ENCODE measurements around the gene LIN28A.
"Not testable (repeated sequence)": the region's sequence is repeated elsewhere in the genome, so short reads cannot be mapped to it uniquely, and the experiment has no call there.

LIN28A gene

GRCh38 chr1:26410706-26411623, at the start of gene LIN28A:
Gene LIN28A (plus strand): TSS chr1:26410817. CDS start chr1:26410892, 75 bp downstream.
- in situ Hi-C loops (cut with MboI; ENCODE audit: low sequenced_read_pairs): no loop called here

GRCh38 chr1:26361605-26362122, 49.0 kb upstream of the LIN28A start:
- in situ Hi-C loops (cut with MboI; ENCODE audit: low sequenced_read_pairs): no loop called here

GRCh38 chr1:26362331-26362730, 48.3 kb upstream of the LIN28A start:
- in situ Hi-C loops (cut with MboI; ENCODE audit: low sequenced_read_pairs): no loop called here

DNA sequence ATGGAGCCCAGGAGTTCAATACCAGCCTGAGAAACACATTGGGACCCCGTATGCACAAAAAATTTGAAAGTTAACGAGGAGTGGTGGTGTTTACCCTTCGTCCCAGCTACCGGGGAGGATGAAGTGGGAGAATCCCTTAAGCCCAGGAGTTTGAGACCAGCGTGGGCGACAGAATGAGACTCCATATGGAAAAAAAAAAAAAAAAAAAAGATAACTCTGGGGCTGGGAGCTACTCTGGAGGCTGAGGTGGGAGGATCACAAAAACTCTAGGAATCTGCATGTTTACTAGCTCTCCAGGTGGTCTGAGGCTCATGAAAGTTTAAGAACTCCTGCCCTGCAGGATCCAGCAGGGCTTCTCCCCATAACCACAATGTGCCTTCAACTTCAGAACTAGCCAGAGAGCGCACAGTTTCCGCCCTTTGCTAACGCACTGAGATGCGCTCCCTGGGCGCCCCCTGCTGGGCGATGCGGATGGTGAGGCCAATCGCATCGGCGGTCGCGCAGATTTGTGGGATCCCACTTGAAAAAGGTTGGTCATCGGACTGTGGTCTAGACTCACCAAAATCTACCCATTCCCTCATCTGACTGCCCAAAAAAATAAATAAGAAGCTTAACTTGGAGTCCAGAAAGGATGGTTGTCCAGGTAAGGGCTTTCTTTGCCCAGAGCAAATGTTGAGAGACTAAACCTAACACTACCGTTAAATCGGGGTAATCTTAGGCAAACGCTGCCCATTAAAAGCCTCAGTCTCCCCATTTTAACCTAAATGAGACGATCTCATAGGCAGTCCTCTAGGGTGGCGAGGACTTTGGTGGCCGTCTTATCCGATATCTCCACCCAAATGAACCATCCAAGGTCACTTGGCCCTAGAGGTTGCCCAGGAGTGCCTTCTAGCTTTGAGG, 46.8 kb upstream of the LIN28A start:
- in situ Hi-C loops (cut with MboI; ENCODE audit: low sequenced_read_pairs): no loop called here

DNA sequence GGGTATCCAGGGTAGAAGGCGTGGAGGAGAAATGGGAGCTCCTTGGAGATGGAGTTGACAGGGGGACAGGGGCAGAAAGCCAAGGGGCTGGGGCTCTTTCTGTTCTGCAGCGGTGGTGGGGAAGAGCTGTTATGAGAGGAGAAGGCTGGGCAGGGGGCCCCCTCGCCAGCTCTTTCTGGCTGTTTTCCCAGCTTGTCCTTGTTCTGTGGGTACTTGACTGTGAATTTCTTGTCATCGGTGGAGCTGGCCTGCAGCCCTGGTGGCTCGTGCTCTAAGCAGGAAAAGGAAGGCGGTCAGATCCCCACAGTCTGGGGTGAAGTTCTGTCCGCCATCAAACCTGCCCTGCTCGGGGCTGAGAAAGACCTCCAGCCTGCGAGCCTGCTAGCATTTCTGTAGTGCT, 45.7 kb upstream of the LIN28A start:
- in situ Hi-C loops (cut with MboI; ENCODE audit: low sequenced_read_pairs): no loop called here

- in situ Hi-C loops (cut with MboI; ENCODE audit: low sequenced_read_pairs): no loop called here
Observed at GRCh38 chr1:26367441-26367840, 43.2 kb upstream of the LIN28A start.

DNA sequence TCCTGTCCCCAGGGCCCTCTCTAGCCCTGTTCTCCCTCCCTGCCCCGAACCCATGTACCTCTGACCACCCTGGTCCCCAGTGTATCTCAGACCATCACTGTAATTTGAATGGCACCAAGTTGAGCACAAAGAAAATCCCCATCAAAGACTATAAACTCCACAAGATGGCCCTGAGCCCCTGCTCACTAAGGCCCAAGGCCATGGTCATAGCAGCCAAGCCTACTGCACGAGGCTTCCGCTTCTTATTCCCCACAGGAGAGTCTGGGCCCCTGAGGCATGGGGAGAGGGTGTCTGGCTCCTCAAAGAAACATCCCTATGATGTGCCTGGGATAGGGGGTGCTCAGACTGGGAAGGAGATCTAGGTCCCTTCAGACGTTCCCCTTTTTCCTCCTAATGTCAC, 42.6 kb upstream of the LIN28A start:
- in situ Hi-C loops (cut with MboI; ENCODE audit: low sequenced_read_pairs): no loop called here

- in situ Hi-C loops (cut with MboI; ENCODE audit: low sequenced_read_pairs): no loop called here
Observed at GRCh38 chr1:26368486-26368885, 42.1 kb upstream of the LIN28A start.

DNA sequence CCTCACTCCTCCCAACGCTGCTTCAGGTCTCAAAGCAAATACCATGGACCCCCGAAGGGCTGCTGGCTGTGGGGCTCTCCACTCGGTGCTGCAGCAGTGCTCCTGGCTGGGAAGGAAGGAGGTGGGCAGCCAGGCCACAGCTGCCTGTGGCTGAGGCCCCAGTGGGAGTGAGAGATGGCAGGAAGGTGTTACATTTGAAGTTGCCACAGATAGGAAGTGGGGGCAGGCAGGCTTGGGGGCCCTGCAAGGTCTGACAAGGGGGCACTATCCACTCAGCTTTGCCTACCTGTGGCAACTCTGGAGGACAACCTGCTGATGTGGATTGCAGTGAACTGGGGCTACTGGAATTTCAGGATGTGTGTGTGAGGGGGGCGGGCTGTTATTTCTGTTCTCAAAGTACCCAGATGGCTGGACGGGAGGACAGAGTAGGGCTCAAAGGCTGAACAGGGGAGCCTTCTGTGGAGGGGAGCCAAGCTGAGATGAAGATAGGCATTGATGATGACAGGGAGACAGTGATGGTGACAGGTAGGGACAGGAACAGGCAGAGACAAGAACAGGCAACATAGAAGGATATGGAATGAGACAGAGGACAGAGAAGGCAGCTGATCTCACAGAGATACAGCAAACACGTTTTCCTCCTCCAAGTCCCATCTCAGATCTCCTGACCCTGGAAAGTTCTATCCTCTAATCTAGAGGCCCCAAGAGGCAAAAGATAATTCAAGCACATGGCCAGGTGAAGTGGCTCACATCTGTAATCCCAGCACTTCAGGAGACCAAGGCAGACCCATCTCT, 39.8 kb upstream of the LIN28A start:
- in situ Hi-C loops (cut with MboI; ENCODE audit: low sequenced_read_pairs): no loop called here

DNA sequence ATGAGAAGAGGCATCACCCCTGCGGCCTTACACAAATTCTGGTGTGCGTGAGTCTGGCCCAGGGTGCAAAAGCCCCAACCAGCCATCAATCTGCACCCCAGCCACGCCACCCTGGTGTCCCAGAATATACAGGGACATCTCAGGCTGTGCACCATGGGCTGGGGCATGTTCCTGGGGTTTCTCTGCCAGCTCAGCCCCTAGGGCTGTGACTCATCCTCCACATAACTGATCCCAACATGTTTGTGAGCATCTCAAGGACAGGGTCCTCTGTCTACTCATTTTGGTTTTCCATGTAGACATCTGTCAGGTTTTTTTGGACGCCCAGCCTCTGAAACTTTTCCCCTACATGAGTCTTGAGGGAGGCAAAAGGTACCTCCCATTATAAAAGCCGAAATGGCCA, 38.6 kb upstream of the LIN28A start:
- in situ Hi-C loops (cut with MboI; ENCODE audit: low sequenced_read_pairs): no loop called here

DNA sequence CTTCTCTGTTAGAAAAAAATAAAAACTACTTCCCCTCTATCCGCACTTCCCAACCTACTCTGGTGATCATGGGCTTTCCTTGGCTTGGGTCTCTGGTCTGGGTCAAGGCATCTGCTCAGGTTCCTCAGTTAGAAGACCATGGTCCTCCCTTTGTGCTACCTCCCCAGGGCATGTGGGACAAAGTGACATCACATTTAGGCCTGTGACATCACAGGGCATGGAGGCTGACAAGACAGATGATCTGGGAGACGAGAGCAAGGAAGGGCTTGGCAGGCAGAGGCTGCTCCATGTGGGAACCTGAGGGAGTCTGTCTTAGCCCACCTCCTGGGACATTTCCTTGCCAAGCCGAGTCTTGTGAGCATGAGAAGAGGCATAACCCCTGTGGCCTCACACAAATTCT, 38.0 kb upstream of the LIN28A start, which contains the start of gene ZNF683:
Gene ZNF683 (minus strand): TSS at position 140 of the 400 bp plus-strand sequence. CDS start 4,179 bp downstream, outside the sequence.
- in situ Hi-C loops (cut with MboI; ENCODE audit: low sequenced_read_pairs): not testable (repeated sequence)

DNA sequence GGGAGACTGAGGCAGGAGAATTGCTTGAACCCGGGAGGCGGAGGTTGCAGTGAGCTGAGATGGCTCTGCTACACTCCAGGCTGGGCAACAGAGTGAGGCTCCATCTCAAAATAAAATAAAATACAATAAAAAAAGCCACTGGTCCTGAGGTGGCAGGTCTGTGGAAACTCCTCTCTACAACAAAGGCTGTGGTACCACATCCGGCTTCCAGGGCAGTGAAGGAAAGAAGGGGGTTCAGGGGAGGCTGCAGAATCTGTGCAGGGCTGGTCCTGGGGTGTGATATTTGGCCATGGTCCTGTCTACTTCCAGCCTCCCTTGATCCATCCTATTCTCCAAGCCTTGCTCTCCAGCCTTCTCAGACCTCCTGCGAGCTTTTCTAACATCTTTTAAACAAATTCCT, 37.3 kb upstream of the LIN28A start:
- in situ Hi-C loops (cut with MboI; ENCODE audit: low sequenced_read_pairs): no loop called here

DNA sequence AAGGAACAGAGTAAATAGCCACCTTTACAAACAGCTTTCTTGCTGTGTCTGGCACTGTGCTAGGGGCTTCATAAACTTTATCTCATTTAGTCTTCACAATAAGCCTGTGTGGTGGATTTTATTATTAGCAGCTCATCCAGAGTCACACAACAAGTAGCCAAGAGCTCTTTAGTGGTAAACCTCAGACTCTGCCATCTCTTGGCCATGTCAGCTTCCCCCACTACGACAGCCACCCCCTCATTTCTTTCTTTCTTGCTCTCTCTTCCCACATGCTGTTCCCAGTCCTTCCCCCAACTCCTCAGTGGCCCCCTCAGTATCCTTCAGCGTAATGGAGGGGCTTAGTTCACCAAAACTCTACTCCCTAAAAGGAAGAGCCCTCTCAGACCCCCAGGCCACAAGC, 36.8 kb upstream of the LIN28A start:
- in situ Hi-C loops (cut with MboI; ENCODE audit: low sequenced_read_pairs): no loop called here

- in situ Hi-C loops (cut with MboI; ENCODE audit: low sequenced_read_pairs): not testable (repeated sequence)
Observed at GRCh38 chr1:26374361-26374760, 36.3 kb upstream of the LIN28A start.

- in situ Hi-C loops (cut with MboI; ENCODE audit: low sequenced_read_pairs): no loop called here
Observed at GRCh38 chr1:26375081-26375480, 35.5 kb upstream of the LIN28A start.

GRCh38 chr1:26376050-26376449, 34.6 kb upstream of the LIN28A start:
- in situ Hi-C loops (cut with MboI; ENCODE audit: low sequenced_read_pairs): no loop called here

DNA sequence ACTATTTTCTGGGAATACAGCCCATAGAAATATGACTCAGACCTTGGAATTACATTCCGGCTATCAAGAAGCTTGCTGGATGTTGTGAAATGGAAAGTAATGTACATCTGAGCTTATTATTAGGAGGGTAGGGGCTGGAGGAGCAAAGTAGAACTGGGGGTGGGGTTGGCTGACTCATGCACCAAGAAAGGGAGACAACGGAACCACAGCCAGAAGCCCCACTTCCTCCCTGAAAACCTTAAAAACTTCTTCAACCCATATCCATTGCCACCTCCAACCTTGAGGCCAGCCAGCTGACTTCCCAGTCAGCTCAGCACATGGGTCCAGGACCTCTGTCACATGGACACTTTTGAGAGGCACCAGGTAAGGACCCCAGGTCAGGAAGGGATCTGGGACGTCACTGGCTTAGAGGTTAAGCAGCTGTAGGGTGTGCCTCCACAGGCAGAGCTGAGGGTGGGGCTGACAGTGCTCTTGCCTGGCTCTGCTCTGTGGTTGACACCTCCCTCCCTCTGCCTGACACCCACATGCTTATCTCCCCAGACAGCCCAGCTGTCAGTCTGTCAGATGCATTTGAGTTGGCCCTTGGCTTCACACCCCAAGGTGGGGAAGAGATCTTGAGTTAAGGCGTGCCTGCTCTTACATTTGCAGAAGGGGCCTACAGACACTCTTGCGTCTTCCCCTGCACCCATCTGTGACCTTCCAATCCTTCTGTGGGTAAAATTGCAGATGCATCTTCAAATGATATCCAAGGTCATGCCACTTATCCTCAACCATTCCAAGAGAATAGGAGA, 32.3 kb upstream of the LIN28A start:
- in situ Hi-C loops (cut with MboI; ENCODE audit: low sequenced_read_pairs): no loop called here

GRCh38 chr1:26378879-26379251, 31.8 kb upstream of the LIN28A start:
- in situ Hi-C loops (cut with MboI; ENCODE audit: low sequenced_read_pairs): no loop called here

- in situ Hi-C loops (cut with MboI; ENCODE audit: low sequenced_read_pairs): no loop called here
Observed at GRCh38 chr1:26384076-26384475, 26.5 kb upstream of the LIN28A start.

- in situ Hi-C loops (cut with MboI; ENCODE audit: low sequenced_read_pairs): not testable (repeated sequence)
Observed at GRCh38 chr1:26385063-26385462, 25.6 kb upstream of the LIN28A start.

Data from HL-60/S4 treated with retinoic acid at 250 ng/mL for 4 days and 3 days (cell line).